MCF 10A (cell line): ENCODE results near the gene SMYD3. TPM values are rescaled to one million over a fixed set of nuclear protein-coding genes. Genes with fewer than 3 reads are reported as not detected.

Experiments
- BruUV-seq: library from RNA; stranded (reverse); fragments of 400-500 nt; replicated peaks from 2 replicates; lab custom pipeline; 2021; lab: Mats Ljungman, UMichigan
- CTCF ChIA-PET: fragments of 300-600 bp; sonication (Branson Sonifier 250); formaldehyde crosslinking; extraction: SDS; loops from one replicate; lab custom pipeline; 2021; ENCODE audit warnings: antibody characterized with exemption, inconsistent platforms; lab: Yijun Ruan, JAX
- POLR2A ChIA-PET: fragments of 300-600, 350-650 bp; sonication (Branson Sonifier 250); formaldehyde crosslinking; extraction: SDS; loops from one replicate; lab custom pipeline; 2020; ENCODE audit warnings: antibody characterized with exemption, inconsistent platforms; lab: Yijun Ruan, JAX
- DNase-seq: peaks from one replicate; pipeline ENCODE4 v3.0.0-alpha.2; 2018; ENCODE audit not compliant: unreplicated experiment
- H3K27ac Mint-ChIP-seq: one replicate; pipeline ENCODE4 v1.8.0; 2022; ENCODE audit warnings: mild to moderate bottlenecking, low read depth, mixed read lengths; ENCODE audit not compliant: unreplicated experiment
- H3K27me3 Mint-ChIP-seq: one replicate; pipeline ENCODE4 v1.8.0; 2022; ENCODE audit warnings: mixed read lengths; ENCODE audit not compliant: insufficient read depth, unreplicated experiment
- H3K36me3 Mint-ChIP-seq: one replicate; pipeline ENCODE4 v1.8.0; 2022; ENCODE audit warnings: mild to moderate bottlenecking, moderate library complexity, mixed read lengths; ENCODE audit not compliant: insufficient read depth, unreplicated experiment
- H3K4me1 Mint-ChIP-seq: one replicate; pipeline ENCODE4 v1.8.0; 2022; ENCODE audit warnings: mixed read lengths; ENCODE audit not compliant: insufficient read depth, unreplicated experiment
- H3K4me3 Mint-ChIP-seq: one replicate; pipeline ENCODE4 v1.8.0; 2022; ENCODE audit warnings: mild to moderate bottlenecking, moderate library complexity, mixed read lengths; ENCODE audit not compliant: unreplicated experiment
- H3K9me3 Mint-ChIP-seq: one replicate; pipeline ENCODE4 v1.8.0; 2022; ENCODE audit warnings: mixed read lengths; ENCODE audit not compliant: unreplicated experiment
- CTCF ChIP-seq: fragments of 200-600 bp; IDR thresholded peaks from one replicate; pipeline ENCODE4 v1.8.0; 2022; ENCODE audit warnings: antibody characterized with exemption, mild to moderate bottlenecking; ENCODE audit not compliant: unreplicated experiment
- intact Hi-C: fragments of 100-400 bp; cut with micrococcal nuclease; formaldehyde crosslinking; loops from 2 replicates; pipeline ENCODE4 v1.14.1; 2022
- total RNA-seq: library from RNA; stranded (reverse); gene quantifications from 2 replicates; pipeline ENCODE4 v1.2.3, GENCODE V29; 2022

Gene SMYD3
- total RNA-seq, 1 experiment from 2014 or later = 26.9 TPM

- POLR2A ChIA-PET = no interaction called here
- H3K27me3 Mint-ChIP-seq = no peaks in the 10 kb centered on the region
- DNase-seq = no peak
- no TSS peak for BruUV-seq
- no peaks in the 10 kb centered on the region for H3K4me1 Mint-ChIP-seq
- no peak overlapping the region for H3K4me3 Mint-ChIP-seq
- no peaks in the 10 kb centered on the region for H3K36me3 Mint-ChIP-seq
- intact Hi-C loops = no loop called here
- H3K27ac Mint-ChIP-seq = no peak overlapping the region
- CTCF ChIA-PET = interaction anchor here (0.6 to 0.9 kb wide), 2 partner anchors 803 to 881 kb away, joined by 3 to 4 read pairs; no protein-coding TSS in a partner anchor
- no peaks in the 10 kb centered on the region for H3K9me3 Mint-ChIP-seq
- no peak for TF ChIP-seq CTCF
These were observed 545.9 kb downstream of the SMYD3 start for GRCh38 chr1:245961137-245961540.

GRCh38 chr1:245960171-245960570 is 546.9 kb downstream of the SMYD3 start:
- no peaks in the 10 kb centered on the region for H3K27me3 Mint-ChIP-seq
- no peaks in the 10 kb centered on the region for H3K36me3 Mint-ChIP-seq
- H3K4me1 Mint-ChIP-seq = no peaks in the 10 kb centered on the region
- DNase-seq = no peak
- ChIA-PET POLR2A (no interaction called here), CTCF (interaction anchor here (0.6 to 1.0 kb wide), 3 partner anchors 14 to 369 kb away, joined by 3 to 4 read pairs (median 3); no protein-coding TSS in a partner anchor)
- H3K27ac Mint-ChIP-seq = no peak overlapping the region
- intact Hi-C loops = no loop called here
- H3K9me3 Mint-ChIP-seq = no peaks in the 10 kb centered on the region
- no TSS peak for BruUV-seq
- H3K4me3 Mint-ChIP-seq = no peak overlapping the region
- no peak for TF ChIP-seq CTCF

GRCh38 chr1:245958016-245958415 is 549.1 kb downstream of the SMYD3 start:
- intact Hi-C loops = no loop called here
- peaks cover 6% of the 10 kb centered on the region for H3K4me1 Mint-ChIP-seq
- CTCF ChIA-PET = interaction anchor here (0.6 to 2.0 kb wide), 4 partner anchors 10 to 806 kb away, joined by 3 to 9 read pairs (median 6); no protein-coding TSS in a partner anchor
- POLR2A ChIA-PET = interaction anchor here (0.5 to 1.2 kb wide), 2 partner anchors 13 to 24 kb away, joined by 3 read pairs; no protein-coding TSS in a partner anchor
- no peak overlapping the region for H3K27ac Mint-ChIP-seq
- no peaks in the 10 kb centered on the region for H3K9me3 Mint-ChIP-seq
- no TSS peak for BruUV-seq
- no peak for TF ChIP-seq CTCF
- no peaks in the 10 kb centered on the region for H3K27me3 Mint-ChIP-seq
- H3K4me3 Mint-ChIP-seq = no peak overlapping the region
- no peak for DNase-seq
- no peaks in the 10 kb centered on the region for H3K36me3 Mint-ChIP-seq

- no peaks in the 10 kb centered on the region for H3K27me3 Mint-ChIP-seq
- peaks cover 6% of the 10 kb centered on the region for H3K4me1 Mint-ChIP-seq
- no peak for DNase-seq
- CTCF ChIA-PET = interaction anchor here (0.6 to 2.0 kb wide), 5 partner anchors 10 to 837 kb away, joined by 3 to 9 read pairs (median 4); no protein-coding TSS in a partner anchor
- H3K36me3 Mint-ChIP-seq = no peaks in the 10 kb centered on the region
- no peak overlapping the region for H3K27ac Mint-ChIP-seq
- intact Hi-C loops = no loop called here
- no peak for TF ChIP-seq CTCF
- H3K4me3 Mint-ChIP-seq = no peak overlapping the region
- POLR2A ChIA-PET = no interaction called here
- no peaks in the 10 kb centered on the region for H3K9me3 Mint-ChIP-seq
- no TSS peak for BruUV-seq
These were observed 549.7 kb downstream of the SMYD3 start for GRCh38 chr1:245957427-245957826.
